ENCODE results near the gene KLK10. TPM values are rescaled to one million over a fixed set of nuclear protein-coding genes. Genes with fewer than 3 reads are reported as not detected.
A peak's percentile ranks its signal among the peaks of the same experiment; 100 is the strongest.

Gene KLK10, protein sequence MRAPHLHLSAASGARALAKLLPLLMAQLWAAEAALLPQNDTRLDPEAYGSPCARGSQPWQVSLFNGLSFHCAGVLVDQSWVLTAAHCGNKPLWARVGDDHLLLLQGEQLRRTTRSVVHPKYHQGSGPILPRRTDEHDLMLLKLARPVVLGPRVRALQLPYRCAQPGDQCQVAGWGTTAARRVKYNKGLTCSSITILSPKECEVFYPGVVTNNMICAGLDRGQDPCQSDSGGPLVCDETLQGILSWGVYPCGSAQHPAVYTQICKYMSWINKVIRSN
- under 1 TPM; 0.46 to 0.91 TPM for total RNA-seq
- polyA plus RNA-seq (2013, experiment 1 of 2): 0.50 TPM
- 0.21 TPM for polyA plus RNA-seq (2013, experiment 2 of 2)
- long read RNA-seq, experiment 1, partial matches to known transcripts: 1 of 1 reads
- long read RNA-seq, experiment 1, other reads (novel, unspliced or antisense): 0 of 1 reads
- long read RNA-seq, experiment 2, partial matches to known transcripts: 1 of 4 reads
- long read RNA-seq, experiment 2, other reads (novel, unspliced or antisense): 1 of 4 reads
- long read RNA-seq, experiment 3: 0 reads
- long read RNA-seq, experiment 4, partial matches to known transcripts: 3 of 4 reads
- long read RNA-seq, experiment 4, other reads (novel, unspliced or antisense): 0 of 4 reads

- peak; percentile 61 for DNase-seq
- TF ChIP-seq, protein P1, sequence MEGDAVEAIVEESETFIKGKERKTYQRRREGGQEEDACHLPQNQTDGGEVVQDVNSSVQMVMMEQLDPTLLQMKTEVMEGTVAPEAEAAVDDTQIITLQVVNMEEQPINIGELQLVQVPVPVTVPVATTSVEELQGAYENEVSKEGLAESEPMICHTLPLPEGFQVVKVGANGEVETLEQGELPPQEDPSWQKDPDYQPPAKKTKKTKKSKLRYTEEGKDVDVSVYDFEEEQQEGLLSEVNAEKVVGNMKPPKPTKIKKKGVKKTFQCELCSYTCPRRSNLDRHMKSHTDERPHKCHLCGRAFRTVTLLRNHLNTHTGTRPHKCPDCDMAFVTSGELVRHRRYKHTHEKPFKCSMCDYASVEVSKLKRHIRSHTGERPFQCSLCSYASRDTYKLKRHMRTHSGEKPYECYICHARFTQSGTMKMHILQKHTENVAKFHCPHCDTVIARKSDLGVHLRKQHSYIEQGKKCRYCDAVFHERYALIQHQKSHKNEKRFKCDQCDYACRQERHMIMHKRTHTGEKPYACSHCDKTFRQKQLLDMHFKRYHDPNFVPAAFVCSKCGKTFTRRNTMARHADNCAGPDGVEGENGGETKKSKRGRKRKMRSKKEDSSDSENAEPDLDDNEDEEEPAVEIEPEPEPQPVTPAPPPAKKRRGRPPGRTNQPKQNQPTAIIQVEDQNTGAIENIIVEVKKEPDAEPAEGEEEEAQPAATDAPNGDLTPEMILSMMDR (conservative IDR thresholded peaks at IDR 0.05): no peak
- Mint-ChIP-seq H3K27me3 (ENCODE audit: insufficient read depth) (peaks cover 74% of the 10 kb centered on the region), H3K27ac (no peak within 1 kb of the TSS), H3K4me1 (peaks cover 30% of the 10 kb centered on the region), H3K9me3 (peaks cover 5% of the 10 kb centered on the region), H3K36me3 (ENCODE audit: low read depth) (no peaks in the 10 kb centered on the region), H3K4me3 (peak within 1 kb of the TSS; percentile 52)
- Histone ChIP-seq H3K4me1 (ENCODE audit: control insufficient read depth, insufficient read depth, low read length) (no peaks in the 10 kb centered on the region), H3K36me3 (ENCODE audit: control insufficient read depth, insufficient read depth, low read length) (no peaks in the 10 kb centered on the region), H3K27ac (ENCODE audit: low read depth, low read length) (no peak within 1 kb of the TSS), H3K27me3 (ENCODE audit: control insufficient read depth, insufficient read depth, low read length, poor library complexity, severe bottlenecking) (peaks cover 74% of the 10 kb centered on the region), H3K4me3 (ENCODE audit: low read length) (peak within 1 kb of the TSS; percentile 45), H3K9me3 (ENCODE audit: control insufficient read depth, low read length) (no peaks in the 10 kb centered on the region), H3K9ac (ENCODE audit: extremely low read depth, low read length, poor library complexity, severe bottlenecking) (no peak within 1 kb of the TSS)
- WGBS, 2 experiments (ENCODE audit: insufficient coverage in 1 of 2, insufficient read length in 1 of 2): 18% methylated on average over 14 of the region's 14 CpGs; no CpG with 5 or more reads in 1 of the 2 experiments
These were observed at the start of gene KLK10 for GRCh38 chr19:51019544-51019925. Gene KLK10, minus strand, starts transcription at chr19:51019709. Its CDS starts 579 bp downstream, at chr19:51019130.

DNA sequence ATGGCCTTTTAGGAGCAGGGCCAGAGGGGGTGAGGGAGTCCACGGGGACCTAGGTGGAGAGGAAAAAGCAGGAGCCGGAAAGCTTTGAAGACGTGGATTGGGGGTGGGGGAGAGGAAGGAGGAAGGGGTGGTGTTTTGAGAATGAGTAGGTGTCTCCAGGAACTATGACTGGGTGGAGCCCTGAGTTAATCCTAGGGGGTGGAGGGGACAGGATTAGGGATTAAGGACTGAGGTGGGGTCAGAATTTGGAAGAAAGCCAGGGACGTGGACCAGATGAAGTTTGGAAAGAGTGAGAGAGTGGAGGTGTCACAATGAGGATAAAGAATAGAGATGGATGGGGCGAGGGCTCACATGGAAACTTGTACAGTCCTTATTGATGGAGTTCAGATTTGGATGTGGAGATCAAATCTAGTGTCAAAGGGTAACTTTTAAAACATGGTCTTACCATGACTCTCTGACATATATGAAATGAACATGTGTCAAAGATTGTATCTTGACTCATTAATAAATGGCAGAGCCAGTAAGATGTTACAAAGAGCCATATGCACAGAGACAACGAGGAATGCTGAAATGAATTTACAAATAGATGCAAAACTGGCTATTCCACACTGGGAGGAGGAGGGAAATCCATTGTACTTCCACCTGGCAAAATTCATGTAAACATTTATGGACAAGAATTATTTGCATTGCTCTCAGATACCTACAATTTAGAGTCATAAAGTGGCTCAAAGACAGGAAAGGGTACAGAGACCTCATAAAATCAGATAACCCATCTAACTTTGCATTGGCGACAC, 47.1 kb upstream of the KLK10 start:
- no peak overlapping the region for H3K4me3 ChIP-seq (ENCODE audit: low read length)
- Mint-ChIP-seq H3K9me3 (no peaks in the 10 kb centered on the region), H3K4me1 (peaks cover 7% of the 10 kb centered on the region), H3K4me3 (no peak overlapping the region), H3K27ac (no peak overlapping the region), H3K27me3 (ENCODE audit: insufficient read depth) (peaks cover 16% of the 10 kb centered on the region), H3K36me3 (ENCODE audit: low read depth) (no peaks in the 10 kb centered on the region)
- no peaks in the 10 kb centered on the region for H3K9me3 ChIP-seq (ENCODE audit: control insufficient read depth, low read length)
- peak; percentile 37 for DNase-seq
- no peaks in the 10 kb centered on the region for H3K36me3 ChIP-seq (ENCODE audit: control insufficient read depth, insufficient read depth, low read length)
- TF ChIP-seq, protein P1 (conservative IDR thresholded peaks at IDR 0.05): no peak
- WGBS, 2 experiments (ENCODE audit: insufficient coverage in 1 of 2, insufficient read length in 1 of 2): 84 to 88% methylated on average over 7 of the region's 7 CpGs
- no peak overlapping the region for H3K9ac ChIP-seq (ENCODE audit: extremely low read depth, low read length, poor library complexity, severe bottlenecking)
- H3K4me1 ChIP-seq (ENCODE audit: control insufficient read depth, insufficient read depth, low read length): no peaks in the 10 kb centered on the region
- peaks cover 12% of the 10 kb centered on the region for H3K27me3 ChIP-seq (ENCODE audit: control insufficient read depth, insufficient read depth, low read length, poor library complexity, severe bottlenecking)
- H3K27ac ChIP-seq (ENCODE audit: low read depth, low read length): no peak overlapping the region

DNA sequence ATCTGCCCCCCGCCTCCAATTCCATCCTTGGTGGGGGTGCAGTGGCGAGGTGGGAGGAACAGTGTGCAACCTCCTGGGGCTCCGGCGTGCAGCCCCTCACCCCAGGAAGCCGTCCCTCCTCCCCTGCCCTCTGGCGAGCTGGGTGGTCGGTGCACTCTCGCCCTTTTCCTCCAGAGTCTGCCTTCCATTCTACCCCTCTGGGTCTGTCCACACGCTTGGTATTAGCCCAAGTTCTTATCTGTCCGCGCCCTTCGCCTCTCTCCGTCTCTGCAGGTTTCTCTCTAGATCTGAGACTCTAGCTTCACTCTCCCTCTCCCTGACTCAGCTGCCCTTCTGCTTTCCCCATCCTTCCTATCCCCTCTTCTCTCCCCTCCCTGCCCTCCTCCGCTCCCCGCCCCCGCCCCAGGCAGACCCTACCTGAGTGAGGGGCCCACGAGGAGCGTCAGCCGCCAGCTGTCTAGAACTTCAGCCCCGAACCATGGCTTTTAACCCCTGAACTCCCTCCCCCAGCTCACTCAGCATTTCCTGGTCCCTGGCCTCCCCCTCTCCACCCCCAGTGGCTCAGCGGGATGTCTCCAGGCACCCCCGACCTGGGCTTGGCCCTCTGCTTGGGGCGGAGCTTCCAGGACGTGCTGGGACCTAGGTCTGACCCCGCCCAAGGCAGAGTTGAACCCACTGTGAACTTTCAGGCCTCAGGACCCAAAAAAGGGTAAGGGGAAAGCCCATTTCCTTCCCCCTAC, 45.9 kb upstream of the KLK10 start:
- Mint-ChIP-seq H3K4me3 (peak overlapping the region; percentile 59), H3K4me1 (peaks cover 7% of the 10 kb centered on the region)

More for the DNA sequence above, 45.9 kb upstream of the KLK10 start:
- Mint-ChIP-seq H3K9me3 (no peaks in the 10 kb centered on the region), H3K27ac (no peak overlapping the region), H3K36me3 (ENCODE audit: low read depth) (no peaks in the 10 kb centered on the region), H3K27me3 (ENCODE audit: insufficient read depth) (peaks cover 27% of the 10 kb centered on the region)
- H3K27me3 ChIP-seq (ENCODE audit: control insufficient read depth, insufficient read depth, low read length, poor library complexity, severe bottlenecking): peaks cover 12% of the 10 kb centered on the region
- DNase-seq: no peak
- no peak overlapping the region for H3K27ac ChIP-seq (ENCODE audit: low read depth, low read length)
- H3K4me3 ChIP-seq (ENCODE audit: low read length): peak overlapping the region; percentile 69
- no peaks in the 10 kb centered on the region for H3K9me3 ChIP-seq (ENCODE audit: control insufficient read depth, low read length)
- H3K4me1 ChIP-seq (ENCODE audit: control insufficient read depth, insufficient read depth, low read length): no peaks in the 10 kb centered on the region
- no peak overlapping the region for H3K9ac ChIP-seq (ENCODE audit: extremely low read depth, low read length, poor library complexity, severe bottlenecking)
- no peaks in the 10 kb centered on the region for H3K36me3 ChIP-seq (ENCODE audit: control insufficient read depth, insufficient read depth, low read length)
- 25 to 28% methylated on average over 12 to 25 of the region's 25 CpGs for WGBS, 2 experiments (ENCODE audit: insufficient coverage in 1 of 2, insufficient read length in 1 of 2)
- TF ChIP-seq, protein P1 (conservative IDR thresholded peaks at IDR 0.05): peak; percentile 47
